Hematopoietic multipotent progenitor cell (in vitro differentiated cells): Measurements from ENCODE around the gene CCR7. TPM values are rescaled to one million over a fixed set of nuclear protein-coding genes. Genes with fewer than 3 reads are reported as not detected.

Experiments used
- DNase-seq, 3 donors: peaks; one replicate each; pipeline ENCODE4 v3.0.0-alpha.2; 2011 to 2015; ENCODE audit warnings: low read depth in 2 of 3, low spot score in 2 of 3
- total RNA-seq: library from RNA; depleted of rRNA; stranded (reverse); fragments of >200 nt; gene quantifications from one replicate; pipeline ENCODE4 v1.2.3, GENCODE V29; 2012

Gene CCR7
- total RNA-seq, 1 donor: 4.6 TPM

DNA sequence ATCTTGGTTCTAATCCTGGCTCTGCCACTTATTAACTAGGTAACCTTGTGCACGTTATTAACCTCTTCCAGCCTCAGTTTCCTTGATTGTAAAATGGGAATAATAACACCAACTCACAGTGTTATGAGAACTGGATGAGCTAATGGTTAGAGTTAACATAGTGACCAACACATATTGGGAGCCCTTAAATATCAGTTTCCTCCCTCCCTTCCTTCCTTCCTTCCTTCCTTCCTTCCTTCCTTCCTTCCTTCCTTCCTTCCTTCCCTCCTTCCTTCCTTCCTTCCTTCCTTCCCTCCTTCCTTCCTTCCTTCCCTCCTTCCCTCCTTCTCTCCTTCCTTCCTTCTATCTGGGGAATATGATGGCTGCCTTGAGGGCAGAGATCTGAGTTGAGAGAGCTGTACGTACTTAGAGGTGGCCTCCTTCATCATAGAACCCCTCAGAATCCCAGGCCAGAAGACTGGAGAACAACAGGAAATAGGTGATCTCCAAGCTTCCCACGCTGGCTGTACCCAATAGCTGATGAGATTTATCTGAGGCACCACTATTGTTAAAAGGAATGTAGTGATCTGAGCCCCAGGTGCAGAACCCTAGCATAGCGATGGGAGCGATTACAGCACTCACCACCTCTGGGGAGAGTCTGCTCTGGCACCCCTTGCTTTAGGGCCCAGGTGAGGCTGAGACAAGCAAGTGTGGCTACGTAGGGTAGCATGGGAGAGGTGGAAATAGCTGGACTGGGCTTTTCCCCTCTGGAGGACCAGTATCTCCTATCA is 26.2 kb downstream of the CCR7 start:
- DNase-seq: no peak

DNA sequence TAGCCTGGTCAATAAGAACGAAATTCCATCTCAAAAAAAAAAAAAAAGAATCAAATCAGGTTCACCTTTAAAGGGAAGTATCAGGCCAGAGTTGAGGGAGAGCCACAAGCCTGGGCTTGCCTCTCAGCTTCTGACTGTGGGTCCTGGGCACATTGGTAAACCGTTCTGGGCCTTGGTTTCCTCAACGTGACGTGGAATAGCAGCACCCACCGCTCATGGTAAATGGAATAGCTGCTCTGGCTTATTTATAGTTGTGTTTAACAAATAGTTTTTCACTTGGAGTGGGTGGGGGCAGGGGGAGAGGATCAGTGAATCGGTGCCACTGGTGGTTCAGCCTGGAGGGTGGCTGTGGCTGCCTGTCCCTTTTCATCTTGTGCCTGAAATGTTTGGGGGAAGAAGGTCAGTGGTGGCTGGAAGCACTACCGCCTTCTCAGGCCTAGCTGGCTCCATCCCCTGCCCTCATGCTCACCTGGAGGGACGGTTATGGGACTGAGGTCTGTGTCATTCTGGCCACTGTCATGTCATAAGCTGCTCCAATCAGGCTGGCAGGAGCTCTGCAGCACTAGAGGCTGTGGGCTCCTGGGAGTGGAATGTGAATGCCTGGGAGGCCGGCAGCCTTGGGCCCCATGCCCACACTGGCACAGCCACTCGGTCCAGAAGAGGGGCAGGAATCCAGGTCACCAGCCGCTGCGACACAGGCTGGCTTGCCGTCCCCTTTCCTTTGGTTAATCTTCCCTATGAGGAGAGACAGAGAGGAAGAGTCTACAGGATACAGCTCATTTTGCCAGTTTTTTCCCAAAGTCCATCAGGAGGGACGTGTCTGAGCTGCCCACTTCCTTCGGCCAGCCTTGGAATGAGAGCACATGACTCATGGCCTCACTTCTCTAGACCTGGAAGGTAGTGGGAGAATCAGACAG is 27.0 kb downstream of the CCR7 start:
- no peak for DNase-seq

- no peak for DNase-seq
Observed at GRCh38 chr17:40536295-40537171, 28.7 kb downstream of the CCR7 start.

DNA sequence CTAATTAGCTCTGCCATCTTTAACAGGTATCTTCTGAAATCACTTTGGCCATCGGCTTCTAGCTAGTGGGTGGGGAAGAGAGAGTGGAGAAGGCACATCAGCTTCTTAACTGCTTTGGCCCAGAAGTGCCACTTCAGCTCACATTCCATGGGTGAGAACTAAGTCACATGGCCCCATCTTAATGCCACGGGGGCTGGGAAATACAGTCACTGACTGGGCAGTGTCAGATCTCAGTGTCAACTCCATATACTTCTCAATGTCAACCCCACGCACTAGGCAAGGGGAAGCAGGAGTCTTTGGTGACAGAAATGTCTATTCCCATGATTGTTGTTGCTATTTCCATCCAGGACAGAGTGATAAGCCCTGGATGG is 29.4 kb downstream of the CCR7 start:
- DNase-seq: no peak

DNA sequence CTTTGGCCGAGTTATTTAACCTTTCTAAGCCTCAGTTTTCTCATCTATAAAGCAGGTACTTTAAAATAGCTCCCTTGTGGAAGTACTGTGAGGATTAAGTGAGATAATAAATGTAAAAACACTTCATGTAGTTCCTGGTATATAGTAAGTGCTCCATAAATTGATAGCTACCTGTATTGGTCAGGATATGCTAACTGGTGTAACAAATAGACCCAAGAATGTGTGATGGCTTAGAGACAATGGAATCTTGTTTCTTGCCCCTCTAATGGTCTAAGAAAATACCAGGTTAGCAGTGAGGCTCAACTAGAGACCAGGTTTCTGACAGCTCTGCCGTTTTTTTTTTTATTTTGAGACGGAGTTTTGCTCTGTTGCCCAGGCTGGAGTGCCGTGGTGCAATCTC is 29.8 kb downstream of the CCR7 start:
- no peak for DNase-seq

DNA sequence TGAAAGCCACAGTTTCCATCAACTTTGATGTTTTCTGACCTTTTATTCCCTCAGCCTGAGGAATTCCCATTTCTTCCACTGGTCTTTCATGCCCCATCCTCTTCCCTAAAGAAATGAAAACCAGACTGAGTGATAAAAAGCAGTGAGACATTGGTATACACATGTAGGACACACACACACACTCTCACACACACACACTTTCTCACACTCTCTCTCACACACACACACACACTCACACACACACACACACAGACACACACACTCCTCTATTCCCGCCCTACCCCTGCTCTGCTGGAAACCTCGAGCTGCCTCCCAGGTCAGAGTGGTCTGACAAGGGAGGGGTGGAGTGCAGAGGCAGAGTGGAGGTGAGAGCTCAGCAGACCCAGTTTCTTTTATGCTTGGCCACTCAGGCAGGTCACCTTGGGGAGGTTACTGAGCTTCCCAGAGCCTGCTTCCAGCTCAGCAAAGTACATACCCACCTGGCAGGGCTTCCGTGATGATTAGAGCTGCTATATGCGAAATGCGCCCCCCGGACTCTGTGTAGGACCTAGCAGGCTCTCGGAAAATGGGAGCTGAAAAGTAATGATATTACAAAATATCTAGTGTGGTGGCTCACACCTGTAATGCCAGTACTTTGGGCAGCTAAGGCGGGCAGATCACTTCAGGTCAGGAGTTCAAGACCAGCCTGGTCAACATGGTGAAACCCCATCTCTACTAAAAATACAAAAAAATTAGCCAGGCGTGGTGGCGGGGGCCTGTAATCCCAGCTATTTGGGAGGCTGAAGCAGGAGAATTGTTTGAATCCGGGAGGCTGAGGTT is 30.7 kb downstream of the CCR7 start:
- no peak for DNase-seq

DNA sequence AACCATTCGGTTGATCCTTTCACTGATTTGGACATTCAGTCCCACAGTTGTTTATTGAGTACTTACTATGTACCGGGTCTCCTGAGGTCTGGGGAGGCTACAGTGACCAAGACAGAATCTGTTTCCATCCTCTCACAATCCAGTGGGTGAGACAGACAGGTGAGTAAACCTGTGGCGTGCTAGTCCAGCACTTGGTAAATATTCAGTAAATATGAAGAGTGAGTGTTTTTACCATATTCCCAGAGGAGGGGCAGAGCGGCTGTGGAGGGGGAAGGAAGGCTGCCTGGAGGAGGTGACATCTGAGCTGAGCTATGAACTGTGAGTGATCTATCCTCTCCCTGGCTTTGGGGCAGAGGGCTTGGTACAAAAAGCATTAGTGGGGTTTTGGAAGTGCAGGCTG is 31.4 kb downstream of the CCR7 start:
- no peak for DNase-seq

GRCh38 chr17:40532520-40533253 is 32.6 kb downstream of the CCR7 start:
- DNase-seq: no peak

GRCh38 chr17:40531051-40531991 is 34.0 kb downstream of the CCR7 start:
- DNase-seq: no peak

DNA sequence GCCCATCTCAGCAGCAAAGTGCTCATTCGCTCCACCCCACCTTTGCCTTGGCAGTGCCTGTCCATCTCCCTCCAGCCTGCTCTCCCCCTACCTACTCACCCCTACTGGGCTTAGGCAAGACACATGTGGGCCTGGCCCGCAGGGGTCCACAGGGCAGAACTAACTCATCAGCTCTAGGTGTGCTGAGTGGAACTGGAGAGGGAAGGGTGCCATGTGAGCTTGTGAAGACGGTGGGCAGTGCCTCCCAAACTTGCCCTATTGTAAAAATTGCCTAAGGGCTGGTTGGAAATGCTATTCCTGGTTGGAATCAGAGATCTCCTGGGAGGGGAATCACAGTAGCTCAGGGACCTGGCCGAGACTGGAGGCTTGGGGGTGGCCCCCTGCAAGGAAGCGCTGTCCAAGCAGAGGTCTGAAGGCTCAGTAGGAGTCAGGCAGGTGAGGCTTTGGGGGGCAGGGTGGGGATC is 34.7 kb downstream of the CCR7 start:
- no peak for DNase-seq

DNA sequence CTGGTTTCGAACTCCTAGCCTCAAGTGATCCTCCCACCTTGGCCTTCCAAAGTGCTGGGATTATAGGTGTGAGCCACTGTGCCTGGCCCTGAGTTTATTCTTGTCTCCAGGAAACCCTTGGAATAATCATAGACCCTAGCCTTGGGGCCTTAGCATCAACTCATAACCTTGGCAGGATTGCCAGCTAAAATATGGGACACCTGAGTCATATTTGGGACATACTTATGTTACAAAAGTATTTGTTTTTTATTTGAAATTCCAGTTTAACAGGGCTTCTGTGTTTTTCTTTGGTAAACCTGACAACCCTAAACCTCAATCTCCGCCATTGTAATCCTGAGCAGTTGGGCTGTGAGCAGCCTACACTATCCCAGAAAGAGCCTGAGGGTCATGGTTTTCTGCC is 35.3 kb downstream of the CCR7 start:
- DNase-seq: no peak

DNA sequence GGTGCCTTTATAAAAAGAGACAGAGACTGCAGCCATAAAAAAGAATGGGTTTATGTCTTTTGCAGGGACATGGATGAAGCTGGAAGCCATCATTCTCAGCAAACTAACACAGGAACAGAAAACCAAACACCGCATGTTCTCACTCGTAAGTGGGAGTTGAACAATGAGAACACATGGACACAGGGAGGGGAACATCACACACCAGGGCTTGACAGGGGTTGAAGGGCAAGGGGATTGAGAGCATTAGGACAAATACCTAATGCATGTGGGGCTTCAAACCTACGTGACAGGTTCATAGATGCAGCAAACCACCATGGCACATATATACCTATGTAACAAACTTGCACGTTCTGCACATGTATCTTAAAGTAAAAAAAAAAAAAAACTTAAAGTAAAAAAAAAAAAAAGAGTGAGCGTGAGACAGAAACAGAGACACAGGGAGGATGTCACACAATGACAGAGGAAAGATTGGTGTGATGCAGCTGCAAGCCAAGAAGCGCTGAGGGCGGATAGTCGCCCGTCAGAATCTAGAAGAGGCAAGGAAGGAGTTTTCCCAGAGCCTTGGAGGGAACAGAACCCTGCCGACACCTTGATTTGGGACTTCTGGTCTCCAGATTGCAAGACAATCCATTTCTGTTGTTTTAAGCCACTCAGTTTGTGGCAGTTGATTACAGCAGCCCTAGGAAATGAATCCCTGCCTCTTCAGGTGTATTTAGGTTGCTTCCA is 36.4 kb downstream of the CCR7 start:
- DNase-seq: no peak

GRCh38 chr17:40526668-40527067 is 38.6 kb downstream of the CCR7 start:
- no peak for DNase-seq

GRCh38 chr17:40525294-40525693 is 40.0 kb downstream of the CCR7 start:
- no peak for DNase-seq

DNA sequence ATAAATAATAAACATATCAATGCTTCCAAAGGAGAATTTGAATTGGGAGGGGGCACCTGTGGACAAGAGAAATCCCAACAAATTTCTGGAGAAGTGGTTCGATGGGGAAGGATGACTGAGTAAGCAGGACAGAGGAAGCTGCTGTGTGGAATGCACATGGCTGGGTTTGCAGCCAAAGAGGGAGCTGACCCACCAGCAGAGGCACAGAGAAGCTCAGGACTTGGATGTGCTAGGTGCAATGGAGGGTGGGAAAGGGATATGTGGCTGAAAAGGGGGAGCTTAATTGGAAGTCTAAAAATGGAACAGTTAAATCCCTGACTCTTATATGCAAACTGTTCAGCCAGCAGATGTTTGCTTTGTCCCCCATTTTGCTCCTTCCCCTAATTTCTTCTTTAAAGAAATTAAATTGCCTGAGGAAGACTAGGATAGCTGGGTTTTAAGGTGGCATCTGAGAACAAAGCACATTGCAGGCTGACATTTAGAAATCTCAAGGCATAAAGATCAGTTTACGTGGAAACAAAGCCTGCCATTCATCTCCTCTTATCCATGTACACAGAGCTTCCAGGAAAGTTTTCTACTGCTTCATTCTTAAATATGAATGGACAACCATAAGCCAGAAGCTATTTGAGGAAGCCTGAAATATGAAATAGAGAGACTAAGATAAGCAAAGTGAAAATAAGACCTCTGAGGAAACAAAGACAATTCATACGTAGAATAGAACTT is 40.9 kb downstream of the CCR7 start:
- DNase-seq: no peak

DNA sequence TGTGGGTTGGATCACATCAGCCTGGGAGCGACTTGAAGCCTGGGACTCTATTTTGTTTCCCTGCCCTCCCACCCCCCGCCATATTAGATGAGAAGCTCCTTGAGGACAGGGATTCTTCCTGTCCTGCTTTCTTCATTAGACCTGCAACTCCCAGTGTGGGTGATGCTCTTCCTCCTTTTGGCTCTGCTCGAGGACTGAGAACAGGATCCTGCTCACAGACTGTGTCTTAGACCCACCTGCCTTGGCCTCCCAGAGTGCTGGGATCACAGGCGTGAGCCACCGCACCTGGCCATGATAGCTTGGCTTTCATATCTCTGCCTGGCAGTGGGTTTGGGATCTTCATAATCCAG is 42.3 kb downstream of the CCR7 start:
- DNase-seq: no peak
